HEK293 (cell line): ENCODE results near the gene UBXN11.

Source experiments
- CTCF ChIP-seq: fragments of 450-650 bp; formaldehyde crosslinking; IDR thresholded peaks from 2 replicates; pipeline ENCODE4 v1.5.1; 2016; ENCODE audit warnings: missing biosample characterization, missing genetic modification characterization
- KLF10 ChIP-seq: fragments of 450-650 bp; IDR thresholded peaks from 2 replicates; pipeline ENCODE4 v1.5.1; 2018; ENCODE audit warnings: missing biosample characterization, mild to moderate bottlenecking, missing genetic modification characterization
- KLF16 ChIP-seq: fragments of 450-650 bp; formaldehyde crosslinking; IDR thresholded peaks from 2 replicates; pipeline ENCODE4 v1.5.1; 2017; ENCODE audit warnings: missing biosample characterization, missing genetic modification characterization
- SP2 ChIP-seq: fragments of 450-650 bp; formaldehyde crosslinking; IDR thresholded peaks from 2 replicates; pipeline ENCODE4 v1.5.1; 2016; ENCODE audit warnings: missing biosample characterization, missing genetic modification characterization
- ZBTB1 ChIP-seq: fragments of 450-650 bp; formaldehyde crosslinking; IDR thresholded peaks from 2 replicates; pipeline ENCODE4 v1.5.1; 2016; ENCODE audit warnings: missing biosample characterization, missing genetic modification characterization
- ZBTB10 ChIP-seq: fragments of 450-650 bp; formaldehyde crosslinking; IDR thresholded peaks from 2 replicates; pipeline ENCODE4 v1.5.1; 2016; ENCODE audit warnings: missing biosample characterization, missing genetic modification characterization
- ZFP3 ChIP-seq: fragments of 450-650 bp; formaldehyde crosslinking; IDR thresholded peaks from 2 replicates; pipeline ENCODE4 v1.5.1; 2016; ENCODE audit warnings: low read depth, missing biosample characterization, missing genetic modification characterization
- ZNF121 ChIP-seq: fragments of 450-650 bp; formaldehyde crosslinking; IDR thresholded peaks from 2 replicates; pipeline ENCODE4 v1.5.1; 2016; ENCODE audit warnings: missing biosample characterization, missing genetic modification characterization
- ZNF324 ChIP-seq: fragments of 450-650 bp; formaldehyde crosslinking; IDR thresholded peaks from 2 replicates; pipeline ENCODE4 v1.5.1; 2016; ENCODE audit warnings: missing biosample characterization, missing genetic modification characterization
- ZNF561 ChIP-seq: fragments of 450-650 bp; IDR thresholded peaks from 2 replicates; pipeline ENCODE4 v1.5.1; 2018; ENCODE audit warnings: missing biosample characterization, missing genetic modification characterization, borderline replicate concordance
- ZNF768 ChIP-seq: fragments of 450-650 bp; formaldehyde crosslinking; IDR thresholded peaks from 2 replicates; pipeline ENCODE4 v1.5.1; 2018; ENCODE audit warnings: missing biosample characterization, mild to moderate bottlenecking, missing genetic modification characterization
- ZNF830 ChIP-seq: fragments of 450-650 bp; IDR thresholded peaks from 2 replicates; pipeline ENCODE4 v1.5.0; 2018; ENCODE audit warnings: missing biosample characterization, missing genetic modification characterization, low read depth, mild to moderate bottlenecking, moderate library complexity
- TF ChIP-seq, protein P1 (sequence below): fragments of 450-650 bp; formaldehyde crosslinking; IDR thresholded peaks from 2 replicates; pipeline ENCODE4 v1.5.1; 2016; ENCODE audit warnings: missing biosample characterization, missing genetic modification characterization
- TF ChIP-seq, protein P2 (sequence below): fragments of 450-650 bp; formaldehyde crosslinking; IDR thresholded peaks from 2 replicates; pipeline ENCODE4 v1.5.1; 2016; ENCODE audit warnings: missing biosample characterization, missing genetic modification characterization

DNA sequence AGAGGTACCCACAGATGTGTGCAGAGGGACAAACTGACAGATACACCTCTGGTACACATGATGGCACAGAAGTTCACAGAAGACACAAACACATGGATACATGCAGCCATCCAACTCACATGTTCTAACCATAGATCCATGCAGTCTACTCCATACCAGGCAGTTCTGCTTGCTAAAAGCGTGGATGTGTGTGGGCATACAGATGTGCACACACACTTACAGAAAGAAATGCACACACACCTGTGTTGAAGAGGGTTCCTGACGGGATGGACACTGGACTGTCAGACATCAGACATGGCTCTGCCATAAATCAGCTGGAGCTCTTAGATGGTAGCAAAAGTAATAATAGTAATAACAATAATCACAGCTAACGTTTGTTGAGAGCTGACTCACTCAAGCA, 18.1 kb upstream of the UBXN11 start:
- TF ChIP-seq CTCF (no peak), ZNF561 (tag by site-specific recombination) (no peak), SP2 (no peak), ZNF768 (tag by site-specific recombination) (no peak), ZNF121 (tag by site-specific recombination) (no peak), KLF16 (no peak), ZNF830 (tag by site-specific recombination) (no peak), ZNF324 (no peak), ZBTB10 (tag by site-specific recombination) (no peak), ZFP3 (tag by site-specific recombination) (no peak), ZBTB1 (tag by site-specific recombination) (no peak), KLF10 (tag by site-specific recombination) (no peak)
- TF ChIP-seq, protein P1, sequence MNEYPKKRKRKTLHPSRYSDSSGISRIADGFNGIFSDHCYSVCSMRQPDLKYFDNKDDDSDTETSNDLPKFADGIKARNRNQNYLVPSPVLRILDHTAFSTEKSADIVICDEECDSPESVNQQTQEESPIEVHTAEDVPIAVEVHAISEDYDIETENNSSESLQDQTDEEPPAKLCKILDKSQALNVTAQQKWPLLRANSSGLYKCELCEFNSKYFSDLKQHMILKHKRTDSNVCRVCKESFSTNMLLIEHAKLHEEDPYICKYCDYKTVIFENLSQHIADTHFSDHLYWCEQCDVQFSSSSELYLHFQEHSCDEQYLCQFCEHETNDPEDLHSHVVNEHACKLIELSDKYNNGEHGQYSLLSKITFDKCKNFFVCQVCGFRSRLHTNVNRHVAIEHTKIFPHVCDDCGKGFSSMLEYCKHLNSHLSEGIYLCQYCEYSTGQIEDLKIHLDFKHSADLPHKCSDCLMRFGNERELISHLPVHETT (tag by site-specific recombination): no peak
- TF ChIP-seq, protein P2, sequence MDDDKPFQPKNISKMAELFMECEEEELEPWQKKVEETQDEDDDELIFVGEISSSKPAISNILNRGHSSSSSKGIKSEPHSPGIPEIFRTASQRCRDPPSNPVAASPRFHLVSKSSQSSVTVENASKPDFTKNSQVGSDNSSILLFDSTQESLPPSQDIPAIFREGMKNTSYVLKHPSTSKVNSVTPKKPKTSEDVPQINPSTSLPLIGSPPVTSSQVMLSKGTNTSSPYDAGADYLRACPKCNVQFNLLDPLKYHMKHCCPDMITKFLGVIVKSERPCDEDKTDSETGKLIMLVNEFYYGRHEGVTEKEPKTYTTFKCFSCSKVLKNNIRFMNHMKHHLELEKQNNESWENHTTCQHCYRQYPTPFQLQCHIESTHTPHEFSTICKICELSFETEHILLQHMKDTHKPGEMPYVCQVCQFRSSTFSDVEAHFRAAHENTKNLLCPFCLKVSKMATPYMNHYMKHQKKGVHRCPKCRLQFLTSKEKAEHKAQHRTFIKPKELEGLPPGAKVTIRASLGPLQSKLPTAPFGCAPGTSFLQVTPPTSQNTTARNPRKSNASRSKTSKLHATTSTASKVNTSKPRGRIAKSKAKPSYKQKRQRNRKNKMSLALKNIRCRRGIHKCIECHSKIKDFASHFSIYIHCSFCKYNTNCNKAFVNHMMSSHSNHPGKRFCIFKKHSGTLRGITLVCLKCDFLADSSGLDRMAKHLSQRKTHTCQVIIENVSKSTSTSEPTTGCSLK: no peak
